Stimulated activated CD4-positive, alpha-beta T cell treated with anti-CD3 and anti-CD28 coated beads, Interleukin-1b, Interleukin-23, amount 100 ng/mL, for 24 hours (primary cell): ENCODE data around the gene HPGDS.
"Not testable (repeated sequence)": the region's sequence is repeated elsewhere in the genome, so short reads cannot be mapped to it uniquely, and the experiment has no call there.

Source experiments
- DNase-seq, 4 experiments: peaks; one replicate each; pipeline ENCODE4 v3.0.0-alpha.2; 2020; ENCODE audit warnings: low read depth in 4 of 4, low spot score in 1 of 4

The HPGDS gene

DNA sequence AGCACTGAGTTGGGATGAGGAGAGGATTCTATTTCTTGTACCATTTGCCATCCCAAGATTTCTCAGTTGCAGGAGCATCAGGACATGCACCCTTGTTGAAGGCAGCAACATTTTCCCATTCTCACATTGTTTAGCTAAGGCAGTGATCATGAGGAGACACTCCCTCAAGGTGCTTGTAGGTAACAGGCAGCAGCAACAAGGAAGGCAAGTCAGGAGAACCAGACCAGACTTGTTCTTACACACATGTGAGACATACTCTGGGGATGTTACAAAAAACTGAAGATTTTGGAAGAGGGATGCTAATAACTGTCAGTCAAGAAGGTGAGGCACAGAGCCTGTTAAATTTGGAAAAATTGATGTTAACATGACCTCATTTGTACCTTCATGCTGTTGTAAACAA lies 15.5 kb upstream of the HPGDS start:
- no peak for DNase-seq

GRCh38 chr4:94357624-94358023 lies 15.0 kb upstream of the HPGDS start:
- no peak for DNase-seq

DNA sequence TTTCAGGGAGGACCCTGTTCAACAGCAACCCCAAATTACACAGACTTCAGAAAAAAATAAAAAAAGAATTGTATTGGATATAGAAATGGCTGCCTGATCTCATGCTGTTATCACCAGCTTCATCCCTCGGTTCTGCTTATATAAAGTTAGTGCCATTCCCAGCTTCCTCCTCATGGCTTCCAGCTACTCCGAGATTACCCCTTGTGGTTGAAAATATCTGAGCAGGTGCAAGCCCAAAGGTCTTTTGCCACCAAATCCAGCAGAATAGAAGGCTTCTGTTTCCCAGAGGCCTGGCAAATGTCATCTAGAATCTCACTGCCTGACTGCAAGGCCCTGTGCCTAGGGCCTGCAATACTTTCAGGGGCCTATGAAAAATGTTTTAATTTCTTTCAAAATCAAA lies 13.8 kb upstream of the HPGDS start:
- DNase-seq = no peak

- DNase-seq = no peak
These were observed 11.8 kb upstream of the HPGDS start for GRCh38 chr4:94354474-94354896.

- no peak for DNase-seq
These were observed 10.4 kb upstream of the HPGDS start for GRCh38 chr4:94352996-94353395.

DNA sequence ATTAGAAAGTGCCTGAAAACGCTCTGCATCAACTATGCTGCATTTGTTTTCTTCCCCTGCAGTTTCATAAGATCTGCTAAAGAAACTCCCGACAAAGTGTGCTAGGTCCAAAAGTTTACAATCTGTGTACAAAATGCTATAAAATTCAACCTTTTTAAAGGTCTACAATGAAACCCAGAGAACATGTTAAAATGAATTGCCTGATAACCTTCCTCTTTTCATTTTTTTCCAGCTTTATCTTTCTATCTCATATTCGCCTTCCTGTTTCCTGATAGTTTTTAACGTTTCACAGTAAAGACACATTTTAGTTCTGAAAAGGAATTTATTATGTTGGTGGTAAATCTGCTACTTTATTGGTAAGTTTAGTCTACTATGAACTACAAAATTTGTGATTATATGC lies 9.5 kb upstream of the HPGDS start:
- no peak for DNase-seq

GRCh38 chr4:94351319-94351718 lies 8.7 kb upstream of the HPGDS start:
- no peak for DNase-seq

DNA sequence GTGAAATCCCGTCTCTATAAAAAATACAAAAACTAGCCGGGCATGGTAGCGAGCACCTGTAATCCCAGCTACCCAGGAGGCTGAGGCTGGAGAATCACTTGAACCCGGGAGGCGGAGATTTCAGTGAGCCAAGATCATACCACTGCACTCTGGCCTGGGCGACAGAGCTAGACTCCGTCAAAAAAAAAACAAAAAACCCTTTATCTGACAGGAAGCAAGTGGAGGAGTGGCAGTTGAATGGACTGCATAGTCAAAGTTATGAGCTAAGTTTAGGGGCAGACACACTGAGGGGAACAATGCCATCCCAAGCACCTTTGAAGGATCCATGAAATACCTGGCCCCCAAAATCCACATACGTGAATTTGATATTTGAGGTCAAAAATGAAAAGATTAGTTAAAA lies 7.5 kb upstream of the HPGDS start:
- DNase-seq = no peak

GRCh38 chr4:94349193-94349592 lies 6.6 kb upstream of the HPGDS start:
- DNase-seq = no peak

DNA sequence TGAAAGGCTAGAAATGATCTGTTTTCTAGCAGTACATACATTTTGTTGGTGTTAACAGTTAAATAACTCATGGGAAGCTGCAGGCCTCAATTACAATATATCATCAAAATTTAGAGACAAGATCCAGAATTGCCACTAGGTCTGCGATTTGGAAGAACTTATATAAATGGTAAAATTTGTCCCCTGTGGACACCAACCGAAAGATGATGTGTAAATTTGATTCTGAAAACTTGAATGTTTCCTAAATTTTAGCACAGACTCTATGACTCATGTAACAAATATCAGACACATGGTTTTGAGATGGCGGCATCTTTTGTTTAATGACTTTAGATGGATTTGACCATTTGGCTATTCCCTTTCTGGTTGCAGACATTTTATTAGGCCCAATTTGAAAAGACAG lies 6.0 kb upstream of the HPGDS start:
- no peak for DNase-seq

- DNase-seq = no peak
These were observed 3.9 kb upstream of the HPGDS start for GRCh38 chr4:94346541-94346940.

DNA sequence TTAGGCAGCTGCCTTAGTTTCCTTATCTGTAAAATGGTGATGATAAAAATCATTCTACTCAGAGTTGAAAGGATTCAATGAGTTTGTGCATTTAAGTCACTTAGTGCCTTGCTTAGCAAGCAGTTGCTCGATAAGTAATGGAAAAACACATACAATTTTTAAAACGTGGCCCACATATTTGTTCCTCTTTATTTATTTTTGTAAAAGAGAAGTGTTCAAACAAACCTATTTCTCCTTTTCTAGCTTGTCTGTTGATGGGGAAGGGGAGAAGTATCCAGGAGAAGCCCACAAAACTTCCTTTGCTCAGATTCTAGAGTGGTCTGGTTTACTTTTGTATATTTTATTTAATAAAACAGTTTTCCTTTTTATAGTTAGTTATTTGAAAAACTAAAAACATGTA lies 3.3 kb upstream of the HPGDS start:
- no peak for DNase-seq

DNA sequence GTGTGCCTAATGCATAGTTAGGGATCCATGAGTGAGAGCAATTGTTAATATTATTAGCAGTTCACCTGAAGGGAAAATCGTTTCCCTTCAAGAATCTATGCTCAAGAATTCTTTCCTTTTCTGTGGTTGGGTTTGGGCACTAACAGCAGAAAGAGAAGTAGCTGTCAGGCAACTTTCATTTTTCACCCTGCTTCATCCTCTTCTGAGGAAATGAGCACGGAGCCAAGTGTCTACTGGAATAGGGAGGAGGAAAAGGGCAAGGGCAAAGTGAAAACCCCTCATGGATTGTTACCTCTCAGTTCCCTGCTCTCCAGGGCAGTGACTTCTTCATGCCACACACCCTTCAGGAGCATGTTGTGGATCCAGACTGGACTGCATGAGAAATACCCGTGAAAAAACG lies 2.6 kb upstream of the HPGDS start:
- no peak for DNase-seq

GRCh38 chr4:94344457-94344856 lies 1.8 kb upstream of the HPGDS start:
- no peak for DNase-seq

DNA sequence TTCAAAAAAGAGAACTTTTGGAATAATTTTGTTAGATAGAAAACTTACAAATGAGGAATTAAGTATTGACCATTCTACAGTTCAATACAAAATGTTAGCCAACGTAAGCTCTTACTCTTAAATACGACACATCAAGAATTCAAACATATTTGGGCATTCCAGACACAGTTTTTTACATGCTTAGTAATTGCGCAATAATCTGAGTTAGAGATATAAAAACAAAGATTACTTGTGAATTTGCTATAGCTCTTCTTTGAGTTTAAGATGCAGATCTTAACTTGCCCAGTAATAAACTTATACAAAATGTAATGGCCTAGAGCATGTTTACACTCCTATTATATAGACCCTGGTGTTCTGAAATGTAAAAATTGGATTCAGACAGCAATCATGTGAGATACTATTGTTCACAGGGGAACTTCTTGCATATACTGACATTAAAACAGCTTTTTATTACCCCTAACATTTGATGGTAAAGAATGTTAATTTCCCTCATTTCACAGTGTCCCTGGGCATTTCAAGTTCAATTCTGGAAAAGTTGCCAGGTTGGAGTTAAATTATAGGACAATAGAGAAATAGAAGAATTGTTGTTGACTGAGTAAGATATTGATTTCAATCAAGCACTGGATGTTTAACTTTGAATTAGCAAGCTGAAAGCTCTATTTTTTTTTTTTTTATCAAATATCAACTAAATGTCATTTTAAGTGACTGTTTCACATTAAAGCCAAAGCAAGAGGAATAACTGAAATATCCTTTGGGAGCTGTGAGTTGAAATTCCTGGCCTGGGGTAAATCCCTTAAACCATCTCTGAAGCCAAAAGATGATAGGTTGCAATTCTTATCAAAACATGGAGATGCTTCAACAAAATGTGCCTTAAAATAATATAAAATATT lies 910 bp downstream of the HPGDS start:
- DNase-seq = no peak

DNA sequence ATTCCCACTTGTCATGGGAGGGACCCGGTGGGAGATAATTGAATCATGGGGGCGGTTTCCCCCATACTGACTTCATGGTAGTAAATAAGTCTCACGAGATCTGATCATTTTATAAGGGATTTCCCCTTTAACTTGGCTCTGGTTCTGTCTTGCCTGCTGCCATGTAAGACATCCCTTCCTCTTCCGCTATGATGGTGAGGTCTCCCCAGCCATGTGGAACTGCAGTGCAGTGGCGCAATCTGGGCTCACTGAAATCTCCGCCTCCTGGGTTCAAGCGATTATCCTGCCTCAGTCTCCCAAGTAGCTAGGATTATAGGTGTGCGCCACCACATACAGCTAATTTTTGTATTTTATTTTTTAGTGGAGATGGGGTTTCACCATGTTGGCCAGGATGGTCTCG lies 2.9 kb downstream of the HPGDS start:
- DNase-seq = peak in 1 of 4 experiments; percentile 7

- no peak for DNase-seq
These were observed 3.8 kb downstream of the HPGDS start for GRCh38 chr4:94338681-94339351.

GRCh38 chr4:94336791-94337190 lies 5.8 kb downstream of the HPGDS start:
- DNase-seq = not testable (repeated sequence)

GRCh38 chr4:94336303-94336702 lies 6.3 kb downstream of the HPGDS start:
- DNase-seq = no peak

GRCh38 chr4:94334962-94335361 lies 7.7 kb downstream of the HPGDS start:
- no peak for DNase-seq

DNA sequence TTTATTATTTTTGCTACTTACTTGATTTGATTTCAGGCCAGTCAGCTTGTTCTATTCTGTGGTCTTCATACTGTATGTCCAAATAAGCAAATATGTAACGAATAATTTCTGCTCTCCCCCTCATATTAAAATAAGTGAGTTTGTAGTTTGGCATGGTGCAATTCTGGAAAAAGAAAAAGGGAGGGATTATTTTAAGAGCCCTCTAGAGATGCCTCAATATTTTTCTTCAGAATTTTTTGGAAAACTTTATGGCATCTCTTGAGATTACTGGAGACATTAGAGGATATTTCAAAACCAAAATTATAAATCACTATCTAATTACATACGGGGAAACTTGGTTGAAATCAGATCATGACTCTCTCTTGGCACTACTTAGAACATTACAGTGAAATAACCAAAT lies 8.2 kb downstream of the HPGDS start:
- no peak for DNase-seq

DNA sequence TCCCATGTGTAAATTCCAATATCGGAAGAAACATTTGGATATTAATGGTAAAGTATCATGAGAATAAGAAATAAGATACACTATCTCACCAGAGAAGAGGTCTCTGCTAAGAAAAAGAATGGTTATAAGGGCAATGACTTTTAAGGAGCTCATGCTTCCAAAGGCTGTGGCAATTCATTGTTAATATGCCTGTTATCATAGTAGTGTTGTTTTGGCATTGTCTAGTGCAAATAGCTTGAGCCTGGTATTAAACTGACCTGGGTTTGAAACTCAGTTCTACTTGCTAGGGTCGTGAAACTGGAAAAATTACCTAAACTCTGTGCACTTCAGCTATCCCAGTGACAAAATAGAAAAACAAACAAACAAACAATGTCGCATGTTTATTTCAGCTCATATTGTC lies 8.8 kb downstream of the HPGDS start:
- no peak for DNase-seq
